ENCODE results near the gene PTPRQ.

DNA sequence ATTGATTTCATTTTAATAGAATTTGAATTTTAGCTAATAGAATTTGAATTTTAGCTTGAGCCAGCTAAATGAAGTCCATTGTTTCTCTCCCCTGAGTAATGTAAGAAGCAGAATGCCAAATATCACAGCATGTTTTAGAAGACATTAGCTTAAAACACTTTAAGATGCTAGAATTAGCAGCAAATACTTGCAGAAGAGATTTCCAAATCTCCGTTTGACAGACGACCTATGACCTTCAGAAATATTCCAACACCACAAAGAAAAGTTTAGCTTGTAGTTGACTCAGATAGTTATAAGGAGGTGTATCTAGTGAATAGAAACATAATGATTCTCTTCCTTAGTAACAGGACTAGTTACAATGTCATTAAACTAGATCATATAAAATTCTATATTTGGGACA lies 211.7 kb downstream of the PTPRQ start:
- TF ChIP-seq, protein P1, sequence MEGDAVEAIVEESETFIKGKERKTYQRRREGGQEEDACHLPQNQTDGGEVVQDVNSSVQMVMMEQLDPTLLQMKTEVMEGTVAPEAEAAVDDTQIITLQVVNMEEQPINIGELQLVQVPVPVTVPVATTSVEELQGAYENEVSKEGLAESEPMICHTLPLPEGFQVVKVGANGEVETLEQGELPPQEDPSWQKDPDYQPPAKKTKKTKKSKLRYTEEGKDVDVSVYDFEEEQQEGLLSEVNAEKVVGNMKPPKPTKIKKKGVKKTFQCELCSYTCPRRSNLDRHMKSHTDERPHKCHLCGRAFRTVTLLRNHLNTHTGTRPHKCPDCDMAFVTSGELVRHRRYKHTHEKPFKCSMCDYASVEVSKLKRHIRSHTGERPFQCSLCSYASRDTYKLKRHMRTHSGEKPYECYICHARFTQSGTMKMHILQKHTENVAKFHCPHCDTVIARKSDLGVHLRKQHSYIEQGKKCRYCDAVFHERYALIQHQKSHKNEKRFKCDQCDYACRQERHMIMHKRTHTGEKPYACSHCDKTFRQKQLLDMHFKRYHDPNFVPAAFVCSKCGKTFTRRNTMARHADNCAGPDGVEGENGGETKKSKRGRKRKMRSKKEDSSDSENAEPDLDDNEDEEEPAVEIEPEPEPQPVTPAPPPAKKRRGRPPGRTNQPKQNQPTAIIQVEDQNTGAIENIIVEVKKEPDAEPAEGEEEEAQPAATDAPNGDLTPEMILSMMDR (IDR thresholded peaks at IDR 0.05) = no peak
- TF ChIP-seq POLR2A (IDR thresholded peaks at IDR 0.05) = no peak

Measured in tibial nerve (tissue), 3 donors.